MM.1S (cell line): ENCODE data around the gene TTC13.

Experiments used
- EZH2 ChIP-seq: fragments of 300-600 bp; sonication (generic); optimal IDR thresholded peaks from 2 replicates; pipeline ENCODE3; 2017; ENCODE audit warnings: low read depth, mild to moderate bottlenecking, antibody characterized with exemption, low read length, mixed read lengths
- EZH2phosphoT487 ChIP-seq: fragments of 300-600 bp; sonication (generic); IDR thresholded peaks from 2 replicates; pipeline ENCODE4 v1.6.1; 2018; ENCODE audit warnings: antibody characterized with exemption, low read length
- TF ChIP-seq, protein P1 (sequence below): fragments of 300-600 bp; sonication (generic); IDR thresholded peaks from 2 replicates; pipeline ENCODE4 v1.5.1; 2016; ENCODE audit warnings: antibody characterized with exemption, low read length, mixed read lengths

DNA sequence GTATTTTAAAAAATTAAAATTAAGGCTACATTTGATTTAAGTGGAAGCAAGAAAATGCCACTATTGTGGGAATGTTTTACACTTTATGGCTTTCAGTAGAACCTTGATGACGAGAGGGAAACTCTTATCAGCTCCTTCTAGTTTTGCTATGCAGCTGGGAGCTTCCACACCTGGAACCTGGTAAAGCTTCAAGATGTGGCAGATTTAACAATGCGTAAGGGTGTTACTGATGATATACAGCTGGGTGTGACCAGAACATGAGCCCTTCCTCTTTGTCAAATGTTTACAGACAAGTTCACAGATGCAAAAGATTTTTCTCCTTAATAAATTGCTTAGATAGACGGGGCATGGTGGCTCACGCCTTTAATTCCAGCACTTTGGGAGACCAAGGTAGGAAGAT lies 20.3 kb downstream of the TTC13 start:
- TF ChIP-seq, protein P1, sequence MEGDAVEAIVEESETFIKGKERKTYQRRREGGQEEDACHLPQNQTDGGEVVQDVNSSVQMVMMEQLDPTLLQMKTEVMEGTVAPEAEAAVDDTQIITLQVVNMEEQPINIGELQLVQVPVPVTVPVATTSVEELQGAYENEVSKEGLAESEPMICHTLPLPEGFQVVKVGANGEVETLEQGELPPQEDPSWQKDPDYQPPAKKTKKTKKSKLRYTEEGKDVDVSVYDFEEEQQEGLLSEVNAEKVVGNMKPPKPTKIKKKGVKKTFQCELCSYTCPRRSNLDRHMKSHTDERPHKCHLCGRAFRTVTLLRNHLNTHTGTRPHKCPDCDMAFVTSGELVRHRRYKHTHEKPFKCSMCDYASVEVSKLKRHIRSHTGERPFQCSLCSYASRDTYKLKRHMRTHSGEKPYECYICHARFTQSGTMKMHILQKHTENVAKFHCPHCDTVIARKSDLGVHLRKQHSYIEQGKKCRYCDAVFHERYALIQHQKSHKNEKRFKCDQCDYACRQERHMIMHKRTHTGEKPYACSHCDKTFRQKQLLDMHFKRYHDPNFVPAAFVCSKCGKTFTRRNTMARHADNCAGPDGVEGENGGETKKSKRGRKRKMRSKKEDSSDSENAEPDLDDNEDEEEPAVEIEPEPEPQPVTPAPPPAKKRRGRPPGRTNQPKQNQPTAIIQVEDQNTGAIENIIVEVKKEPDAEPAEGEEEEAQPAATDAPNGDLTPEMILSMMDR, result no peak
- TF ChIP-seq EZH2 (no peak), EZH2phosphoT487 (no peak)
